Measurements from ENCODE around the gene OSGEPL1.

- no peak for TF ChIP-seq EZH2 (IDR thresholded peaks at IDR 0.05; ENCODE audit: low read length, unreplicated experiment)
- peak; percentile 40; the same call in 1 of the 2 replicates for TF ChIP-seq CTCF (conservative IDR thresholded peaks at IDR 0.05; ENCODE audit: low read depth, low read length)
- no peak for TF ChIP-seq EZH2phosphoT487 (IDR thresholded peaks at IDR 0.05; ENCODE audit: borderline replicate concordance, low read length)
Observed at GRCh38 chr2:189702071-189702470, 60.5 kb downstream of the OSGEPL1 start.

Data from PC-3 (cell line).